Natural killer cell (primary cell): ENCODE data around the gene CAMK4. TPM values are rescaled to one million over a fixed set of nuclear protein-coding genes. Genes with fewer than 3 reads are reported as not detected.

Experiments used
- ATAC-seq, 3 donors: fragments of 150-1000 bp in 2 of 3; fragments of 200-7000 bp in 1 of 3; cut with Tn5 transposase; 1 replicate in 1 of 3; 2 replicates in 2 of 3; pipeline ENCODE4 v1.10.0; 2021; ENCODE audit warnings: mild to moderate bottlenecking in 2 of 3, moderate library complexity in 2 of 3
- DNase-seq, 2 donors: peaks; one replicate each; pipeline versions ENCODE4 v3.0.0 to v3.0.0-alpha.2; 2013 to 2021; ENCODE audit warnings: mixed read lengths in 1 of 2
- H3K27ac ChIP-seq: one replicate; pipeline ENCODE4 v1.5.1; 2013; ENCODE audit warnings: mild to moderate bottlenecking, low read length
- H3K27me3 ChIP-seq: one replicate; pipeline ENCODE4 v1.6.1; 2013; ENCODE audit warnings: low read length; ENCODE audit not compliant: control insufficient read depth, insufficient read depth
- H3K36me3 ChIP-seq: one replicate; pipeline ENCODE4 v1.6.1; 2013; ENCODE audit warnings: low read length; ENCODE audit not compliant: control insufficient read depth, insufficient read depth
- H3K4me1 ChIP-seq: one replicate; pipeline ENCODE4 v1.6.1; 2013; ENCODE audit warnings: low read length; ENCODE audit not compliant: control insufficient read depth, insufficient read depth
- H3K4me3 ChIP-seq: one replicate; pipeline ENCODE4 v1.5.1; 2013; ENCODE audit warnings: low read length
- H3K9me3 ChIP-seq: one replicate; pipeline ENCODE4 v1.6.1; 2013; ENCODE audit warnings: low read length; ENCODE audit not compliant: control insufficient read depth, insufficient read depth
- H3K27ac Mint-ChIP-seq, 2 donors: one replicate each; pipeline ENCODE4 v1.8.0; 2022; ENCODE audit warnings: mild to moderate bottlenecking in 2 of 2, mixed read lengths in 2 of 2, moderate library complexity in 1 of 2
- H3K27me3 Mint-ChIP-seq, 2 donors: one replicate each; pipeline ENCODE4 v1.8.0; 2022; ENCODE audit warnings: low read depth in 2 of 2, mixed read lengths in 2 of 2
- H3K36me3 Mint-ChIP-seq: one replicate; pipeline ENCODE4 v1.8.0; 2022; ENCODE audit warnings: mixed read lengths
- H3K4me1 Mint-ChIP-seq, 2 donors: one replicate each; pipeline ENCODE4 v1.8.0; 2022; ENCODE audit warnings: mixed read lengths in 2 of 2
- H3K4me3 Mint-ChIP-seq: one replicate; pipeline ENCODE4 v1.8.0; 2022; ENCODE audit warnings: mild to moderate bottlenecking, moderate library complexity, mixed read lengths
- H3K9me3 Mint-ChIP-seq, 2 donors: one replicate each; pipeline ENCODE4 v1.8.0; 2022; ENCODE audit warnings: mixed read lengths in 2 of 2
- CTCF ChIP-seq: fragments of 200-600 bp; IDR thresholded peaks from one replicate; pipeline ENCODE4 v1.8.0; 2022; ENCODE audit warnings: antibody characterized with exemption
- WGBS: methylation state at CpG from one replicate; pipeline ENCODE4 v1.1.7; 2013; ENCODE audit warnings: missing lambda C conversion rate; ENCODE audit not compliant: insufficient coverage; 5-methylcytosine and 5-hydroxymethylcytosine counted together
- intact Hi-C: fragments of 100-400 bp; cut with micrococcal nuclease; formaldehyde crosslinking; loops from one replicate; pipeline ENCODE4 v1.14.2; 2022
- total RNA-seq, 4 donors: library from RNA; stranded (reverse); fragments of 120-200 nt in 1 of 4; gene quantifications; one replicate each; pipeline versions ENCODE4 v1.2.3 to v1.2.4, GENCODE V29; 2013 to 2022

Gene CAMK4
- total RNA-seq, 3 donors from 2014 or later (not counting 1 experiment from before 2014, with no cell fraction given): 0.80 to 7.9 (median 7.2) TPM

- TF ChIP-seq CTCF: no peak
- H3K36me3 Mint-ChIP-seq: no peaks in the 10 kb centered on the region
- intact Hi-C loops: no loop called here
- H3K4me3 ChIP-seq: no peak overlapping the region
- no peak overlapping the region for H3K27ac ChIP-seq
- no CpG with 5 or more reads among the region's 1 CpG for WGBS
- no peak for ATAC-seq
- H3K4me3 Mint-ChIP-seq: no peak overlapping the region
- H3K9me3 ChIP-seq: no peaks in the 10 kb centered on the region
- peaks cover 0 to 9% of the 10 kb centered on the region in 2 donors for H3K27me3 Mint-ChIP-seq
- no peak overlapping the region for H3K27ac Mint-ChIP-seq
- H3K4me1 Mint-ChIP-seq: no peaks in the 10 kb centered on the region
- H3K9me3 Mint-ChIP-seq: peaks cover 0 to 2% of the 10 kb centered on the region in 2 donors
- no peaks in the 10 kb centered on the region for H3K36me3 ChIP-seq
- no peaks in the 10 kb centered on the region for H3K27me3 ChIP-seq
- no peaks in the 10 kb centered on the region for H3K4me1 ChIP-seq
- no peak for DNase-seq
Observed at GRCh38 chr5:111194053-111194452, 30.1 kb upstream of the CAMK4 start.

- DNase-seq (no peak), ATAC-seq (no peak)
- Mint-ChIP-seq H3K4me3 (no peak overlapping the region), H3K4me1 (no peaks in the 10 kb centered on the region), H3K36me3 (no peaks in the 10 kb centered on the region), H3K9me3 (peaks cover 0 to 2% of the 10 kb centered on the region in 2 donors), H3K27me3 (peaks cover 0 to 12% of the 10 kb centered on the region in 2 donors), H3K27ac (no peak overlapping the region)
- H3K36me3 ChIP-seq: no peaks in the 10 kb centered on the region
- H3K27me3 ChIP-seq: no peaks in the 10 kb centered on the region
- WGBS: no CpG with 5 or more reads among the region's 2 CpGs
- H3K4me3 ChIP-seq: no peak overlapping the region
- no peaks in the 10 kb centered on the region for H3K4me1 ChIP-seq
- TF ChIP-seq CTCF: no peak
- H3K27ac ChIP-seq: no peak overlapping the region
- intact Hi-C loops: no loop called here
- H3K9me3 ChIP-seq: no peaks in the 10 kb centered on the region
Observed at GRCh38 chr5:111194925-111195324, 29.3 kb upstream of the CAMK4 start.

GRCh38 chr5:111197523-111197922, 26.7 kb upstream of the CAMK4 start:
- no peaks in the 10 kb centered on the region for H3K4me1 ChIP-seq
- no peaks in the 10 kb centered on the region for H3K9me3 ChIP-seq
- no peak for TF ChIP-seq CTCF
- WGBS: 32% methylated on average over 1 of the region's 1 CpG
- DNase-seq (peak in 1 of 2 donors; percentile 6), ATAC-seq (no peak)
- peaks cover 2% of the 10 kb centered on the region for H3K27me3 ChIP-seq
- no peak overlapping the region for H3K4me3 ChIP-seq
- Mint-ChIP-seq H3K9me3 (no peaks in the 10 kb centered on the region), H3K36me3 (no peaks in the 10 kb centered on the region), H3K27me3 (peaks cover 3 to 7% of the 10 kb centered on the region in 2 donors), H3K4me3 (no peak overlapping the region), H3K4me1 (no peaks in the 10 kb centered on the region), H3K27ac (no peak overlapping the region)
- no peak overlapping the region for H3K27ac ChIP-seq
- no peaks in the 10 kb centered on the region for H3K36me3 ChIP-seq
- intact Hi-C loops: no loop called here

- H3K9me3 ChIP-seq: no peaks in the 10 kb centered on the region
- no peaks in the 10 kb centered on the region for H3K4me1 Mint-ChIP-seq
- H3K27me3 Mint-ChIP-seq: peaks cover 2 to 13% of the 10 kb centered on the region in 2 donors
- ATAC-seq (no peak), DNase-seq (no peak)
- WGBS: 82% methylated on average over 3 of the region's 4 CpGs
- no peak overlapping the region for H3K4me3 ChIP-seq
- peaks cover 2% of the 10 kb centered on the region for H3K27me3 ChIP-seq
- no peaks in the 10 kb centered on the region for H3K9me3 Mint-ChIP-seq
- H3K36me3 Mint-ChIP-seq: no peaks in the 10 kb centered on the region
- H3K27ac ChIP-seq: no peak overlapping the region
- no peaks in the 10 kb centered on the region for H3K4me1 ChIP-seq
- intact Hi-C loops: no loop called here
- H3K27ac Mint-ChIP-seq: no peak overlapping the region
- no peak for TF ChIP-seq CTCF
- H3K4me3 Mint-ChIP-seq: no peak overlapping the region
- H3K36me3 ChIP-seq: no peaks in the 10 kb centered on the region
Observed at GRCh38 chr5:111198281-111198966, 25.8 kb upstream of the CAMK4 start.
